ENCODE results near the gene STN1.

GRCh38 chr10:103947799-103948516, 30.0 kb upstream of the STN1 start:
- TF ChIP-seq CTCF (IDR thresholded peaks at IDR 0.05; ENCODE audit: low read depth, low read length) (no peak), EZH2phosphoT487 (IDR thresholded peaks at IDR 0.05; ENCODE audit: low read depth) (no peak)

All from OCI-LY3 (cell line).